ENCODE data around the gene BAHD1.

- TF ChIP-seq CTCF (IDR thresholded peaks at IDR 0.05) (no peak), POLR2A (IDR thresholded peaks at IDR 0.05) (no peak)
These were observed 15.1 kb upstream of the BAHD1 start for GRCh38 chr15:40425681-40426080.

Data from adrenal gland (tissue), 5 donors.